Left colon (tissue), 2 donors: ENCODE data around the gene TIGD3. TPM values are rescaled to one million over a fixed set of nuclear protein-coding genes. Genes with fewer than 3 reads are reported as not detected.
A peak's percentile ranks its signal among the peaks of the same experiment; 100 is the strongest.

Experiments used
- ATAC-seq: fragments of 200-7000 bp; cut with Tn5 transposase; one replicate; pipeline ENCODE4 v1.9.1; 2020; ENCODE audit warnings: mild to moderate bottlenecking, moderate library complexity
- DNase-seq, 2 donors: peaks; one replicate each; pipeline ENCODE4 v3.0.0-alpha.2; 2020
- intact Hi-C, 2 donors: fragments of 100-400 bp; cut with DNase I in 1 of 2; cut with micrococcal nuclease in 1 of 2; formaldehyde crosslinking; loops; one replicate each; pipeline versions ENCODE4 v1.11.2 to v1.14.0; 2022; cut with DNase I, micrococcal nuclease
- total RNA-seq, 2 donors: library from RNA; stranded (reverse); fragmentation: NEBNext Ultra II Directional; extraction: Animal tissue kit (Norgen Biotek cat#: 25700); gene quantifications; one replicate each; pipeline ENCODE4 v1.2.1, GENCODE V29; 2021
- donor health status: DM: no; HTN: no; CAD: no.
- donor health status: DM: yes; HTN: yes; CAD: no.

Gene TIGD3
- total RNA-seq, 2 donors from 2014 or later: 0.20 to 0.61 TPM

GRCh38 chr11:65356394-65356972 lies 1.9 kb downstream of the TIGD3 start:
- DNase-seq: no peak
- no peak for ATAC-seq
- intact Hi-C loops: no loop called here

- no peak for DNase-seq
- intact Hi-C loops: no loop called here
- peak; percentile 24 for ATAC-seq
Measured at GRCh38 chr11:65357856-65358356, 3.4 kb downstream of the TIGD3 start.

- DNase-seq: no peak
- no peak for ATAC-seq
- intact Hi-C loops: loop anchor here in 1 of 2 donors (10.0 kb wide), 1 partner anchor 152 kb away; no protein-coding TSS in a partner anchor
Measured at GRCh38 chr11:65362320-65362931, 7.9 kb downstream of the TIGD3 start.

GRCh38 chr11:65362966-65363365 lies 8.4 kb downstream of the TIGD3 start:
- DNase-seq: no peak
- intact Hi-C loops: loop anchor here in 1 of 2 donors (10.0 kb wide), 1 partner anchor 152 kb away; no protein-coding TSS in a partner anchor
- no peak for ATAC-seq

- intact Hi-C loops: loop anchor here in 1 of 2 donors (10.0 kb wide), 1 partner anchor 151 kb away; no protein-coding TSS in a partner anchor
- no peak for DNase-seq
- no peak for ATAC-seq
Measured at GRCh38 chr11:65363770-65364169, 9.2 kb downstream of the TIGD3 start.

- DNase-seq (no peak), ATAC-seq (peak; percentile 89)
- intact Hi-C loops: loop anchor here in 1 of 2 donors (10.0 kb wide), 1 partner anchor 148 kb away; no protein-coding TSS in a partner anchor
Measured at GRCh38 chr11:65366340-65366773, 11.8 kb downstream of the TIGD3 start.

GRCh38 chr11:65370659-65371049 lies 16.1 kb downstream of the TIGD3 start:
- DNase-seq (no peak), ATAC-seq (no peak)
- intact Hi-C loops: loop anchor here in 1 of 2 donors (10.0 kb wide), 1 partner anchor 144 kb away; no protein-coding TSS in a partner anchor

GRCh38 chr11:65373839-65374580 lies 19.5 kb downstream of the TIGD3 start:
- no peak for ATAC-seq
- intact Hi-C loops: loop anchor here in 1 of 2 donors (10.0 kb wide), 1 partner anchor 141 kb away; no protein-coding TSS in a partner anchor

GRCh38 chr11:65375012-65375411 lies 20.5 kb downstream of the TIGD3 start:
- intact Hi-C loops: loop anchor here in 1 of 2 donors (10.0 kb wide), 1 partner anchor 140 kb away; no protein-coding TSS in a partner anchor
- DNase-seq (no peak), ATAC-seq (peak; percentile 74)

More at GRCh38 chr11:65373839-65374580, 19.5 kb downstream of the TIGD3 start:
- no peak for DNase-seq

- intact Hi-C loops: loop anchor here in 1 of 2 donors (10.0 kb wide), 1 partner anchor 139 kb away; no protein-coding TSS in a partner anchor
- DNase-seq (no peak), ATAC-seq (no peak)
Measured at GRCh38 chr11:65376138-65376713, 21.7 kb downstream of the TIGD3 start.

- DNase-seq (no peak), ATAC-seq (no peak)
- intact Hi-C loops: loop anchor here in 1 of 2 donors (10.0 kb wide), 1 partner anchor 138 kb away; no protein-coding TSS in a partner anchor
Measured at GRCh38 chr11:65377036-65377435, 22.5 kb downstream of the TIGD3 start.

GRCh38 chr11:65377777-65378176 lies 23.2 kb downstream of the TIGD3 start:
- ATAC-seq (no peak), DNase-seq (no peak)
- intact Hi-C loops: loop anchor here in 1 of 2 donors (10.0 kb wide), 1 partner anchor 137 kb away; no protein-coding TSS in a partner anchor

- ATAC-seq: no peak
- DNase-seq: peak in 1 of 2 donors; percentile 44
- intact Hi-C loops: loop anchor here in 1 of 2 donors (10.0 kb wide), 1 partner anchor 136 kb away; no protein-coding TSS in a partner anchor
Measured at GRCh38 chr11:65378208-65378927, 23.8 kb downstream of the TIGD3 start.

GRCh38 chr11:65378928-65379638 lies 24.5 kb downstream of the TIGD3 start:
- ATAC-seq (no peak), DNase-seq (no peak)
- intact Hi-C loops: loop anchor here in 1 of 2 donors (10.0 kb wide), 1 partner anchor 136 kb away; no protein-coding TSS in a partner anchor

GRCh38 chr11:65379698-65380459 lies 25.3 kb downstream of the TIGD3 start:
- no peak for ATAC-seq
- DNase-seq: no peak
- intact Hi-C loops: loop anchor here in 1 of 2 donors (5.0 to 10.0 kb wide), 2 partner anchors 37 to 135 kb away; no protein-coding TSS in a partner anchor

GRCh38 chr11:65380460-65381119 lies 26.0 kb downstream of the TIGD3 start:
- intact Hi-C loops: loop anchor here in 1 of 2 donors (5.0 kb wide), 1 partner anchor 37 kb away; no protein-coding TSS in a partner anchor
- DNase-seq (peak; percentile 55 to 71), ATAC-seq (peak; percentile 44)
